GM19455 (cell line): ENCODE data around the gene EPS8L3.
"Not testable (repeated sequence)": the region's sequence is repeated elsewhere in the genome, so short reads cannot be mapped to it uniquely, and the experiment has no call there.

Source experiments
- ATAC-seq: cut with Tn5 transposase; IDR thresholded peaks from one replicate; pipeline ENCODE4 v1.9.1; 2021; ENCODE audit not compliant: unreplicated experiment

Gene EPS8L3

GRCh38 chr1:109764561-109765482, 1.1 kb upstream of the EPS8L3 start:
- ATAC-seq = no peak

DNA sequence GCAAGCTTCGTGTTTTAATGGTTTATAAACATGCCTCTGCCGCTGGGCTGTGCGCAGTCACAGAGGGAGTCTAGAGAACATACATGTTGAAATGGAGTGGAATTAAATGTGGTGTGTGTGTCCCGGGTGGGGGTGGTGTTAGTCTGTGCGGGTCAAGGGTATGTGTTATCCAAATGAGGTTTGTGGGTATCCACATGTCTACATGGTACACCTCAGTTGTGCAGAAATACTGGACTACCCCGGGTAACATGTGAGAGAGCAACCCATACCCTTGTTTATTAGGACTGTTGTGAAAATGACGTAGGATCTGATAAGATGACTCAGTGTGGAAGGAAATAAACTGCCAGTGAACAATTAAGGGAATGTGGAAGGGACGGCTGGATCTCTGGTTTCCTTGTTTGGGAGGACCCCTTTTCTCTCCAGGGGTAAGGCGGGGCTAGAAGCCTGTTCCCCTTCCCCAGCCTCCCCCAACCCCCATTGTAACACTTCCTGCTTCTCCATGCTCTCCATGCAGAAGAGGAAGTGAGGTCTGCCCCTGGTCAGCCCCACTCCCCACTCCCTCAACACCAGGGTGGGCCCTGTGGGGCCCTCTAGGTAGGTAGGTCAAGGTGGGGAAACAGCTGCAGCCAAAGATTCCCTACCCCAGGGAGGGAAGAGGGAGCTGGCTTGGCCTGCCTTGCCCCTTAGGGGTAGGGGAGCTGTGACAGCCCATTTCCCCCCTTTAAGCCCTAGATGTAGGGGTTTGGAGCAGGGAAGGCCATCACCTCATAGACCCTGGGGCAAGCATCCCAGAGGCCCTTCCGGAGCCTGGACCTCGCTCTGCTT, 690 bp downstream of the EPS8L3 start:
- ATAC-seq = no peak

- ATAC-seq = no peak
Observed at GRCh38 chr1:109762039-109762585, 1.6 kb downstream of the EPS8L3 start.

- ATAC-seq = no peak
Observed at GRCh38 chr1:109761227-109762038, 2.3 kb downstream of the EPS8L3 start.

DNA sequence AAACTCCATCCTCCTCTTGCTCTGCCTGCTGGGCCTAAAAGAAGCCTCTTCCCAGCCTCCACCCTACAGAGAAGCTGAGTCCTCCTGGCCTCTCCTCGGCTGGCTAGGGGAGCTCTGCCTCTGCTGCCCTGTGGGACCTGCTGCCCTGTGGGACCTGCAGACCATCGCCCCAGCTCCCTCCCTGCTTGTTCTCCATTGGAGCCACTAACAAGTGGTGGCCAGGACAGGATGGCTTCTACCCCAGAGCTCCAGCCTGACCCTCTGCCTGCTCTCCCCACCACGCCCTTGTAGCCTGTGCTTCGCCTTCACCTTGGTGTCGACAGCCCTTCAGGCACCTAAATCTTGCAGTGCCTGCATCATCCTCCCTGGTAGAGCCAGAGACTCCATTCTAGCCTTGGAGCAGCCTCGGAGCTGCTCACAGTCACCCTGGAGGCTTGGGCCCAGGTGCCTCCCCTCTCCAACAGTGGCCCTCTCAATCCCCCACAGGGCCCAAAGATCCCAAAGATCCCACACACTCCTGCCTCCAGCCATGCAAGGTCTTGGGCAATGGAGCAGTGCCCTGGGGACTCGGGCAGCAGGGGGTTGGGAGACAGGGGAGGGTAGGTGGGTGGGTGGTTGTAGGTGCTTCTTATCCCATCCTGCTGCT, 3.0 kb downstream of the EPS8L3 start:
- ATAC-seq = no peak

GRCh38 chr1:109759513-109760334, 4.0 kb downstream of the EPS8L3 start:
- no peak for ATAC-seq

DNA sequence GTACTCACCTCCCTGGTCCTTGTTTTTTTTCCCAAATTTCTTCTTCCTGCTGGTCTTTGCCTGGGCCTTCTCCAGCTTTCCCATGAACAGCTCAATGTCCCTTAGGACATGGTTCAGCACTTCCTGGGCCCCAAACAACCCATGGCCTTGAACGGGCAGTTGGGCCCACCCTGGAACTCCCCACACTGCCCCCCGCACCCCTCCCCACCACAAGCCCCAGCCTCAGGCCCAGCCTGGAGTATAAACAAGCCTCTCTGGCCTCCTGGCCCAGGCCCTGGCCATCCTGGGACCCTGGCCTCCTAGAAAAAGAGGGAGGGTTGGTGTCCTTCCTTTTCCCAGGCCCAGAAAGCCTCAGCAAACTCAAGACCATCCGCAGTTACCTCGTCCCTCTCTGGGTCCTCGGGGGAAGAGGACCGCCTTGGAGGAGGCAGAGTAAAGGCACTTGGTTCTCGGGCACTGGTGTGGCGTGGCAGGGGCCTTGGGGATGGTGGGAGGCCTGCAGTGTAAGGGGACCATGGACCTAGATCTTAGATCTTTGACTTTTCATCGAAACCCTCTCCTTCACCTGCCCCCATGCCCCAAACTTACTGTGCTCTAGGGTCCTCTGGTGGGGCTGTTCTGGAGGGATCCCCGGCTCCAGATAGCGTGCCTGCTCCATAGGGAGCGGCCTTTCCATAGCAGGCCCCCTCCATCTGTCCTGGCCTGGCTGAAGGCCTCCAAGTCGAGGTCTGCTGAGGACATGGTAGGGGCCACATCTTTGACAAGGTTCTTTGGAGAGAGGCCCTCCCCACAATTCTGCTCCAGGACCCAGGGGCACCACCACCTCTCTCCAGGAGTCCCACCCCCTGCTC, 5.6 kb downstream of the EPS8L3 start:
- no peak for ATAC-seq

- no peak for ATAC-seq
Observed at GRCh38 chr1:109756848-109757521, 6.7 kb downstream of the EPS8L3 start.

DNA sequence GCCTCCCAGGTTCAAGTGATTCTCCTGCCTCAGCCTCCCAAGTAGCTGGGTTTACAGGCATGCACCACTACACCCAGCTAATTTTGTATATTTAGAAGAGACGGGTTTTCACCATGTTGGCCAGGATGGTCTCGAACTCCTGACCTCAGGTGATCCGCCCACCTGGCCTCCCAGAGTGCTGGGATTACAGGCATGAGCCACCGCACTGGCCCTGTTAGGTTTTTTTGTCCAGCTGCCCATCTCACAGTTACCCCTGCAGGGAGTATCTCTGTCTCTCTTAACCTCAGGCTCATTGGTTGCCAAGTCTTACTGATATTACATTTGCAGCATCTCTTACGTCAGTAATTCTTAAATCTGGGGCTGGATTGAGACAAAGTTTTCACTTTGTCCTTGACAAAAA, 7.4 kb downstream of the EPS8L3 start:
- not testable (repeated sequence) for ATAC-seq

GRCh38 chr1:109754738-109755137, 9.0 kb downstream of the EPS8L3 start:
- ATAC-seq = no peak

DNA sequence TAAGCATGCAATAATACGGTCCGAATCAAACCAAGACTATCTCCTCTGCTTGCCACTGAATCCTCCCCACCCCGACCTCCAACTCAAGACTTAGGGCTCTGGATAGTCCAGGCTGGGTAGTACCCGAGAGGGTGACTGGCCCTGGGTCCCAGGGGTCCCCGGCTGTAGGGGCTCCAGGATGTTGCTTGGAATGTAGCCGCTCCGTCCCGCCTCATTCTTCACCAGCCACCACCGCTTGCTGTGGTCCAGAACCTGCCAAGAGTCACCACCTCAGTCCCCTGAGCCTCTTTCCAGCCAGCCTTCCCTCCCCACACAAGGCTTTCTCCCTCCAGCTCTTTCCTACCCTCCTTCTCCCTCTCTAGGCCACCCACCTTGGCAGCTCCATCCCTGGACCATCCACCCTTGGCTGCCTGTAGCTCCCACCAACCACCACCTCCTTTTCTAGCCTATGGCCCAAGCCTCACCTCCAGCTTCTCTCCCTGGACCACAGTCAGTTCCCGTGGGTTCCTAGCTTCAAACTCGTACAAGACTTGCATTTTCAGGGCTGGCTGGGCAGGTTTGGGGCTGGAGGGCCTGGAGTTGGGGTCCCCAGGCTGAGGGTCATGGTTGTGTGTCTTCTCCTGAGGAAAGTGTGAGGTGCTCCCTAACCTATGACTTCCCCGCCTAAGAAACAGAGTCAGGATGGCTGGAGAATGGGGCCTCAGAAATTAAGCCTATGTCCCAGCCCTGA, 12.0 kb downstream of the EPS8L3 start:
- no peak for ATAC-seq

DNA sequence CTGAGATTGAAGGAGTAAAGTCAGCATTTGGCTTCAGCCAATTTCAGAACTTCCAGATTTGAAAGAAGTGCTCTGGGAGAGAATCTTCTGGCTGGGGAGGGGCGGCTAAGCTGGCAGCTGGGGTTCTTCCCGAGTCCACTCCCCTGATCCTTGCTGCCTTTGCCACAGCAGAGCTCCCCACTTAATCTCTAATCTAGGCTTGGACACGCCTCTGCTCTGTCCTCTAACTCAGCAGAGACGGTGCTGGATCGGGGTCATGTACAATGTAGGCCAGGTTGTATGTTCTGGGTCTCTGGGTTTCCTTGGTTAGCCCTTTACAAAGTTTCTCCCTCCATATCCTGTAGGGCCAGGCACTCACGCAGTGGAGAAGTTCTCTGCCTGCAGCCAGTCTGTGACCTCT, 12.8 kb downstream of the EPS8L3 start:
- ATAC-seq = no peak

- no peak for ATAC-seq
Observed at GRCh38 chr1:109750241-109750882, 13.4 kb downstream of the EPS8L3 start.

DNA sequence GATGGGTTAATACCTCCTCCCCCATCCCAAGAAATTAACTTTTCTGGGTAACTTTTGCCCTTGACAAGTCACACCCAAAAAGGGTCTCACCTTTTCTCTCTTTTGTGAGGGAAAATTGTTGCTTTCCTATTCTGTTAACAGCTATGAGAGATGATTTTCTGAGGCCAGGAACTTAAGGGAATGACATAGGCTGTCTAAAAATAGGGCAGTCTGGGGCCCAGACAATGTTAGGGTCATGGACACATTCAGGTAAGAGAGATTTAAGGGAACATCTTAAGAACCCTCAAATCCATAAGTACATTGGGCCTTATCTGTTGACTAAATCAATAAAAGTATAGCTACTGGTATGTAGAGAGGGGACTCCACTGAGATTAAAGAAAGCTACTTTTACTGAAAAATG, 14.5 kb downstream of the EPS8L3 start:
- ATAC-seq = no peak

DNA sequence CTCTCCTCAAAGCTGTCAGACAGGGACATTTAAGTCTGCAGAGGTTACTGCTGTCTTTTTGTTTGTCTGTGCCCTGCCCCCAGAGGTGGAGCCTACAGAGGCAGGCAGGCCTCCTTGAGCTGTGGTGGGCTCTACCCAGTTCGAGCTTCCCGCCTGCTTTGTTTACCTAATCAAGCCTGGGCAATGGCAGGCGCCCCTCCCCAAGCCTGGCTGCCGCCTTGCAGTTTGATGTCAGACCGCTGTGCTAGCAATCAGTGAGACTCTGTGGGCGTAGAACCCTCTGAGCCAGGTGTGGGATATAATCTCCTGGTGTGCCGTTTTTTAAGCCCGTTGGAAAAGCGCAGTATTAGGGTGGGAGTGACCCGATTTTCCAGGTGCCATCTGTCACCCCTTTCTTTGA, 15.4 kb downstream of the EPS8L3 start:
- not testable (repeated sequence) for ATAC-seq

GRCh38 chr1:109740615-109741373, 22.9 kb downstream of the EPS8L3 start, which contains the start of gene GSTM3:
Gene GSTM3, minus strand, starts transcription at chr1:109741038. Its CDS starts 751 bp downstream, at chr1:109740287.
- ATAC-seq = no peak
